Measurements from ENCODE around the gene CUX1. TPM values are rescaled to one million over a fixed set of nuclear protein-coding genes. Genes with fewer than 3 reads are reported as not detected.

The CUX1 gene
- total RNA-seq, 2 experiments from 2014 or later, result 20.2 to 20.4 TPM

DNA sequence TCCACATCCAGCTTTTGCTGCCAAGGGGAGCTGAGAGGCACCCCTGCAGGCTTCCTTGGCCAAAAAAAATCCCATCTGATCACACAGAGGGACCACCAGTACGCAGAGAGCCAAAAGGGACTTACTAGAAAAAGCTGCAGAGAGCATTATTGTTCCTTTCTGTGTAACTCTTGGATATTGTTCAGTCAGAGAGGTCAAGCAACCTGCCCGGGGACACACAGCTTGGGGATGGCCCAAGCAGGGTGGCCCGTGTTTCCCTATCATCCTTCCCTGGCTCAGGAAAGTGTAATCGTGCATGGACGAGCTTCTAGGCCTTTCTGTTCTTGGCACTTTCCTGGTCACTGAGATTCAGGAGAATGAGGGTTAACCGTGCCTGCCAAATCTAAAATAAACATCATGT, 385.1 kb downstream of the CUX1 start:
- ChIA-PET CTCF (no interaction called here), POLR2A (no interaction called here)
- Mint-ChIP-seq H3K4me3 (no peak overlapping the region), H3K27me3 (no peaks in the 10 kb centered on the region), H3K36me3 (ENCODE audit: low read depth) (no peaks in the 10 kb centered on the region), H3K27ac (no peak overlapping the region), H3K9me3 (no peaks in the 10 kb centered on the region), H3K4me1 (ENCODE audit: low read depth) (no peaks in the 10 kb centered on the region)
- TF ChIP-seq, protein P1, sequence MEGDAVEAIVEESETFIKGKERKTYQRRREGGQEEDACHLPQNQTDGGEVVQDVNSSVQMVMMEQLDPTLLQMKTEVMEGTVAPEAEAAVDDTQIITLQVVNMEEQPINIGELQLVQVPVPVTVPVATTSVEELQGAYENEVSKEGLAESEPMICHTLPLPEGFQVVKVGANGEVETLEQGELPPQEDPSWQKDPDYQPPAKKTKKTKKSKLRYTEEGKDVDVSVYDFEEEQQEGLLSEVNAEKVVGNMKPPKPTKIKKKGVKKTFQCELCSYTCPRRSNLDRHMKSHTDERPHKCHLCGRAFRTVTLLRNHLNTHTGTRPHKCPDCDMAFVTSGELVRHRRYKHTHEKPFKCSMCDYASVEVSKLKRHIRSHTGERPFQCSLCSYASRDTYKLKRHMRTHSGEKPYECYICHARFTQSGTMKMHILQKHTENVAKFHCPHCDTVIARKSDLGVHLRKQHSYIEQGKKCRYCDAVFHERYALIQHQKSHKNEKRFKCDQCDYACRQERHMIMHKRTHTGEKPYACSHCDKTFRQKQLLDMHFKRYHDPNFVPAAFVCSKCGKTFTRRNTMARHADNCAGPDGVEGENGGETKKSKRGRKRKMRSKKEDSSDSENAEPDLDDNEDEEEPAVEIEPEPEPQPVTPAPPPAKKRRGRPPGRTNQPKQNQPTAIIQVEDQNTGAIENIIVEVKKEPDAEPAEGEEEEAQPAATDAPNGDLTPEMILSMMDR (IDR thresholded peaks at IDR 0.05), result no peak
- ATAC-seq (no peak), DNase-seq (no peak)
- intact Hi-C loops (cut with micrococcal nuclease), result no loop called here

DNA sequence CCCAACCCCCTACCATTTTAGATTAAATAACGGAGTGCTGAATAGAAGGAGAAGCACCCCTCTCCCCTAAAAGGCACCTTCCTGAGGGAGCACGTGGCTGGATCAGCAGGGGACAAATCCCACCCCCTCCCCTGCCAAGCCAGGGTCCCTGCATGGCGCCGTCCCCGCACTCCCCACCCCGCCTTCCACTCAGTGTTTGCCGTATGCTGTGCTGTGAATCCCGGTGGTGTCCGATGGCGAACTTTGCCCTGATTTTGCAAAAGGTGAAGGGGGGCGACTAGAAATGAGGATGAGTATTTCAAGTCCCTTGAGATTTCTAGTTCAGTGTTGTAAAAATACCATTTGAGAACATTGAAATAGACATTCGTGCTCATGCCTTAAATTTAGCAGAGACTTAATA, 385.8 kb downstream of the CUX1 start:
- no peaks in the 10 kb centered on the region for H3K4me1 Mint-ChIP-seq (ENCODE audit: low read depth)
- H3K36me3 Mint-ChIP-seq (ENCODE audit: low read depth), result no peaks in the 10 kb centered on the region
- ChIA-PET CTCF (no interaction called here), POLR2A (no interaction called here)
- ATAC-seq, result no peak
- H3K27me3 Mint-ChIP-seq, result no peaks in the 10 kb centered on the region
- no peaks in the 10 kb centered on the region for H3K9me3 Mint-ChIP-seq
- no peak for DNase-seq
- H3K4me3 Mint-ChIP-seq, result no peak overlapping the region
- intact Hi-C loops (cut with micrococcal nuclease), result no loop called here
- no peak overlapping the region for H3K27ac Mint-ChIP-seq
- TF ChIP-seq, protein P1 (IDR thresholded peaks at IDR 0.05), result no peak

DNA sequence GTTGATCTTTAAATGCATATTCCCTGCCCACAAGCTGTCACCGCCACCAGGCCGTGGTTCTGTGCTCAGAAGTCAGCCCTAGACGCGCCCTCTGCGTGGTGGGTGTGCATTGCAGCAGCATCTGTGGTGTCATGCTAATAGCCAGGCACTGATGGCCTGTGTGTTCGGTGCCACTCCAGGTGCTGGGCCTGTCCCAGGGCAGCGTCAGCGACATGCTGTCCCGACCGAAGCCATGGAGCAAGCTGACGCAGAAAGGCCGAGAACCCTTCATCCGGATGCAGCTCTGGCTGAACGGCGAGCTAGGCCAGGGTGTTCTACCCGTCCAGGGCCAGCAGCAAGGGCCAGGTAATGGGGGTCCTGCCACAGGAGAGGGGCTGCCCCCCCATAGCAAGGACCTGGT, 386.8 kb downstream of the CUX1 start:
- Mint-ChIP-seq H3K9me3 (no peaks in the 10 kb centered on the region), H3K4me3 (no peak overlapping the region), H3K36me3 (ENCODE audit: low read depth) (no peaks in the 10 kb centered on the region), H3K27me3 (no peaks in the 10 kb centered on the region), H3K4me1 (ENCODE audit: low read depth) (no peaks in the 10 kb centered on the region), H3K27ac (no peak overlapping the region)
- TF ChIP-seq, protein P1 (IDR thresholded peaks at IDR 0.05), result no peak
- intact Hi-C loops (cut with micrococcal nuclease), result no loop called here
- DNase-seq (no peak), ATAC-seq (no peak)
- ChIA-PET POLR2A (no interaction called here), CTCF (no interaction called here)

GRCh38 chr7:102205915-102206314, 388.5 kb downstream of the CUX1 start:
- Mint-ChIP-seq H3K27ac (no peak overlapping the region), H3K4me3 (no peak overlapping the region), H3K36me3 (ENCODE audit: low read depth) (no peaks in the 10 kb centered on the region), H3K27me3 (no peaks in the 10 kb centered on the region), H3K9me3 (no peaks in the 10 kb centered on the region), H3K4me1 (ENCODE audit: low read depth) (no peaks in the 10 kb centered on the region)
- DNase-seq, result no peak
- POLR2A ChIA-PET, result no interaction called here
- intact Hi-C loops (cut with micrococcal nuclease), result no loop called here
- TF ChIP-seq, protein P1 (IDR thresholded peaks at IDR 0.05), result no peak
- no peak for ATAC-seq
- CTCF ChIA-PET, result no interaction called here

DNA sequence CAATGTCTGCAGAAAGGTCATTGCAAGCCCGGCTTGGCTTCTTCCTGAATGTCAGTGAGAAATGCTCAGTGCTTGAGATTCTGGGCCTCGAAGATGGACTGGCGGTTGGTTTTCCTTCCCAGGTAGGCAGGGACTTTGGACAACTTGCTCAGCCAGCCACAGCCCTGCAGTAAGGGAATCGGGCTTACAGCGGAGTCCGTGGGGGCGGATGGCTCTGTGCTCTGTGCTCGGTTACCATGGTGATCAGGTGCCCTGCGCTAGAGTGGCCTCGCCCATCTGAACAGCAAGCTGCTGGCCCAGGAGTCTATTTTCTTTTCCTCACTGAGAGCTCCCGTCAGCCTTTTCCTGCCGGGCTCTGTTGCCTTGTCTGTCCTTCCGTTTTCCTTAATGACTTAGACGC, 391.4 kb downstream of the CUX1 start:
- intact Hi-C loops (cut with micrococcal nuclease), result no loop called here

More for the DNA sequence above, 391.4 kb downstream of the CUX1 start:
- no peaks in the 10 kb centered on the region for H3K9me3 Mint-ChIP-seq
- H3K4me1 Mint-ChIP-seq (ENCODE audit: low read depth), result no peaks in the 10 kb centered on the region
- ChIA-PET CTCF (no interaction called here), POLR2A (no interaction called here)
- no peak overlapping the region for H3K27ac Mint-ChIP-seq
- H3K27me3 Mint-ChIP-seq, result no peaks in the 10 kb centered on the region
- H3K4me3 Mint-ChIP-seq, result no peak overlapping the region
- ATAC-seq (no peak), DNase-seq (no peak)
- peaks cover 2% of the 10 kb centered on the region for H3K36me3 Mint-ChIP-seq (ENCODE audit: low read depth)
- TF ChIP-seq, protein P1 (IDR thresholded peaks at IDR 0.05), result no peak

Data from activated CD8-positive, alpha-beta T cell treated with anti-CD3 and anti-CD28 coated beads for 36 hours (primary cell).